OCI-LY7 (cell line): ENCODE data around the gene EGFR. TPM values are rescaled to one million over a fixed set of nuclear protein-coding genes. Genes with fewer than 3 reads are reported as not detected.

Experiments used
- BruUV-seq: library from RNA; stranded (reverse); fragments of 400-500 nt; replicated peaks from 2 replicates; lab custom pipeline; 2021; lab: Mats Ljungman, UMichigan
- CTCF ChIA-PET: fragments of 300-600 bp; sonication (Branson Sonifier 250); formaldehyde crosslinking; loops from one replicate; lab custom pipeline; 2022; ENCODE audit warnings: antibody characterized with exemption; ENCODE audit not compliant: unreplicated experiment; lab: Charles Lee
- POLR2A ChIA-PET: fragments of 300-600 bp; sonication (Branson Sonifier 250); formaldehyde crosslinking; loops from one replicate; lab custom pipeline; 2022; ENCODE audit warnings: antibody characterized with exemption; lab: Charles Lee
- DNase-seq: peaks from one replicate; pipeline ENCODE4 v3.0.0-alpha.2; 2015; ENCODE audit warnings: low spot score
- H2AFZ ChIP-seq: fragments of 200-600 bp; sonication (generic), shearing (Covaris generic); 2 replicates; pipeline ENCODE4 v1.6.1; 2014; ENCODE audit warnings: mild to moderate bottlenecking, antibody characterized with exemption, low read length, moderate library complexity
- H3K27ac ChIP-seq: fragments of 200-600 bp; sonication (generic); 2 replicates; pipeline ENCODE4 v1.5.1; 2014; ENCODE audit warnings: mixed run types, low read depth, mild to moderate bottlenecking, moderate library complexity, low read length, inconsistent platforms; ENCODE audit not compliant: poor library complexity, severe bottlenecking
- H3K36me3 ChIP-seq: fragments of 200-600 bp; sonication (generic); 2 replicates; pipeline ENCODE4 v1.6.1; 2014; ENCODE audit warnings: mild to moderate bottlenecking, antibody characterized with exemption, low read length, moderate library complexity, mixed read lengths; ENCODE audit not compliant: insufficient read depth
- H3K4me1 ChIP-seq: fragments of 200-600 bp; sonication (generic); 2 replicates; pipeline ENCODE4 v1.5.1; 2014; ENCODE audit warnings: mild to moderate bottlenecking, low read length; ENCODE audit not compliant: insufficient read depth, poor library complexity, severe bottlenecking
- H3K4me2 ChIP-seq: fragments of 200-600 bp; sonication (generic); 2 replicates; pipeline ENCODE4 v1.6.1; 2014; ENCODE audit warnings: mild to moderate bottlenecking, low read length
- H3K4me3 ChIP-seq: fragments of 200-600 bp; sonication (generic); 2 replicates; pipeline ENCODE4 v1.5.1; 2014; ENCODE audit warnings: mild to moderate bottlenecking, low read depth, low read length; ENCODE audit not compliant: poor library complexity, severe bottlenecking
- H3K79me2 ChIP-seq: fragments of 200-600 bp; sonication (generic); 2 replicates; pipeline ENCODE4 v1.6.1; 2016; ENCODE audit warnings: low read depth, mild to moderate bottlenecking, low read length, moderate library complexity, mixed read lengths; ENCODE audit not compliant: insufficient read depth
- H3K9me2 ChIP-seq: fragments of 200-600 bp; sonication (generic); 2 replicates; pipeline ENCODE4 v1.6.1; 2016; ENCODE audit warnings: mild to moderate bottlenecking, low read length, mixed read lengths; ENCODE audit not compliant: insufficient read depth
- H3K9me3 ChIP-seq: fragments of 200-600 bp; sonication (generic); 2 replicates; pipeline ENCODE4 v1.6.1; 2014; ENCODE audit warnings: mild to moderate bottlenecking, mixed run types, low read length, mixed read lengths
- H4K20me1 ChIP-seq: fragments of 200-600 bp; sonication (generic); 2 replicates; pipeline ENCODE4 v1.6.1; 2014; ENCODE audit warnings: mild to moderate bottlenecking, antibody characterized with exemption, low read length, moderate library complexity, mixed read lengths; ENCODE audit not compliant: insufficient read depth
- EZH2phosphoT487 ChIP-seq: fragments of 200-600 bp; sonication (generic); IDR thresholded peaks from 2 replicates; pipeline ENCODE4 v1.6.1; 2018; ENCODE audit warnings: low read depth, borderline replicate concordance, mild to moderate bottlenecking, mixed run types, antibody characterized with exemption, low read length, moderate library complexity, mixed read lengths
- intact Hi-C: fragments of 100-400 bp; cut with micrococcal nuclease; formaldehyde crosslinking; loops from one replicate; pipeline ENCODE4 v1.10.0; 2022; ENCODE audit not compliant: unreplicated experiment
- total RNA-seq, 2 experiments: library from RNA; depleted of rRNA in 1 of 2; stranded (reverse); fragments of >200 nt in 1 of 2; shearing (Covaris generic) in 1 of 2; gene quantifications; 2 replicates each; pipeline ENCODE4 v1.2.3, GENCODE V29; 2014 to 2022
- TF ChIP-seq, protein P1 (sequence below): fragments of 200-600 bp; sonication (generic); conservative IDR thresholded peaks from 2 replicates; pipeline ENCODE4 v1.5.1; 2014; ENCODE audit warnings: mild to moderate bottlenecking, antibody characterized with exemption, low read length, moderate library complexity, mixed read lengths

Gene EGFR
- total RNA-seq, 2 experiments from 2014 or later = 0.27 TPM; not detected in 1

DNA sequence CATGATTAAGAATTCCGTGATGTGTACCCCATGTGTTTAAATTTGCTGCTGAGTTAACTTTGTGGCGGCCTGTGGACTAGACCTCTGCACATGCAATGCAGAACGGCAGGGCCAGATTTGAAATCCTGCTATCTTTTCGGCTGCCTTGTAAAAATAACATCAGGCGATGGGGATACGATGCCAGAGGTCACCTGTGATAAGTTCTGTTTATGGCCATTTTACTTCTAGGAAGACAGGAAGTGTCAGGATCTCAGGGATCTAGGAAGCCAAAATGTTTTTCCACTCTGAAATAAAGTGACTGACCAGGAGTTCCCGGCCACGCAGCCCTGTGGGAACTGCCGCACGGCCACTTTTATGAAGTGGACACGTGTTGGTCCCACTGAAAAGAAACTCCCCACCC is 77.5 kb downstream of the EGFR start:
- TF ChIP-seq EZH2phosphoT487 = no peak
- TF ChIP-seq, protein P1, sequence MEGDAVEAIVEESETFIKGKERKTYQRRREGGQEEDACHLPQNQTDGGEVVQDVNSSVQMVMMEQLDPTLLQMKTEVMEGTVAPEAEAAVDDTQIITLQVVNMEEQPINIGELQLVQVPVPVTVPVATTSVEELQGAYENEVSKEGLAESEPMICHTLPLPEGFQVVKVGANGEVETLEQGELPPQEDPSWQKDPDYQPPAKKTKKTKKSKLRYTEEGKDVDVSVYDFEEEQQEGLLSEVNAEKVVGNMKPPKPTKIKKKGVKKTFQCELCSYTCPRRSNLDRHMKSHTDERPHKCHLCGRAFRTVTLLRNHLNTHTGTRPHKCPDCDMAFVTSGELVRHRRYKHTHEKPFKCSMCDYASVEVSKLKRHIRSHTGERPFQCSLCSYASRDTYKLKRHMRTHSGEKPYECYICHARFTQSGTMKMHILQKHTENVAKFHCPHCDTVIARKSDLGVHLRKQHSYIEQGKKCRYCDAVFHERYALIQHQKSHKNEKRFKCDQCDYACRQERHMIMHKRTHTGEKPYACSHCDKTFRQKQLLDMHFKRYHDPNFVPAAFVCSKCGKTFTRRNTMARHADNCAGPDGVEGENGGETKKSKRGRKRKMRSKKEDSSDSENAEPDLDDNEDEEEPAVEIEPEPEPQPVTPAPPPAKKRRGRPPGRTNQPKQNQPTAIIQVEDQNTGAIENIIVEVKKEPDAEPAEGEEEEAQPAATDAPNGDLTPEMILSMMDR = no peak
- no peak overlapping the region for H3K4me2 ChIP-seq
- no peaks in the 10 kb centered on the region for H4K20me1 ChIP-seq
- ChIA-PET CTCF (no interaction called here), POLR2A (no interaction called here)
- no peaks in the 10 kb centered on the region for H3K9me2 ChIP-seq
- intact Hi-C loops = no loop called here
- no peaks in the 10 kb centered on the region for H3K9me3 ChIP-seq
- H3K4me3 ChIP-seq = no peak overlapping the region
- H3K79me2 ChIP-seq = no peaks in the 10 kb centered on the region
- H3K4me1 ChIP-seq = no peaks in the 10 kb centered on the region
- no TSS peak for BruUV-seq
- H2AFZ ChIP-seq = no peak overlapping the region
- H3K36me3 ChIP-seq = no peaks in the 10 kb centered on the region
- no peak for DNase-seq
- no peak overlapping the region for H3K27ac ChIP-seq

DNA sequence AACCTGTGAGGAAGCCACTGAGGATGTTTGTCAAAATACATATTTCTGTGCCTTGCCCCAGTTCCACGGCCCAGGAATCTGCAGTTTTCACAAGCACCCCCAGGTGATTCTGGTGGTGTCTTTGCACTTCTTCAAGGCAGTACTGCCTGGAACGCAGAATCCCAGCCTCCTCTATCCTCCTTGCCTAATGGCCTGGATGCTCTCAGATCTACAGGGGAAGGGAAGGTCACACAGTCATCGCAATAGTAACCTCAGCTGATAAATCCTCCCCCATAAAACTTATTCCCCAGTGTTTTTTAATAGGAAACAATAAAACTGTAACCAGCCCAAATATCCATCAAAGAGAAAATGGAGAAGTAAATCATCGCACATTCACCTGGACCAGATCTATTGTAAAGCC is 78.3 kb downstream of the EGFR start:
- no peaks in the 10 kb centered on the region for H3K9me2 ChIP-seq
- no TSS peak for BruUV-seq
- no peaks in the 10 kb centered on the region for H4K20me1 ChIP-seq
- intact Hi-C loops = no loop called here
- H3K27ac ChIP-seq = no peak overlapping the region
- TF ChIP-seq, protein P1 = no peak
- no peak for TF ChIP-seq EZH2phosphoT487
- H2AFZ ChIP-seq = no peak overlapping the region
- H3K4me1 ChIP-seq = no peaks in the 10 kb centered on the region
- H3K4me2 ChIP-seq = no peak overlapping the region
- POLR2A ChIA-PET = no interaction called here
- no peaks in the 10 kb centered on the region for H3K9me3 ChIP-seq
- CTCF ChIA-PET = no interaction called here
- DNase-seq = no peak
- no peak overlapping the region for H3K4me3 ChIP-seq
- H3K79me2 ChIP-seq = no peaks in the 10 kb centered on the region
- H3K36me3 ChIP-seq = no peaks in the 10 kb centered on the region

DNA sequence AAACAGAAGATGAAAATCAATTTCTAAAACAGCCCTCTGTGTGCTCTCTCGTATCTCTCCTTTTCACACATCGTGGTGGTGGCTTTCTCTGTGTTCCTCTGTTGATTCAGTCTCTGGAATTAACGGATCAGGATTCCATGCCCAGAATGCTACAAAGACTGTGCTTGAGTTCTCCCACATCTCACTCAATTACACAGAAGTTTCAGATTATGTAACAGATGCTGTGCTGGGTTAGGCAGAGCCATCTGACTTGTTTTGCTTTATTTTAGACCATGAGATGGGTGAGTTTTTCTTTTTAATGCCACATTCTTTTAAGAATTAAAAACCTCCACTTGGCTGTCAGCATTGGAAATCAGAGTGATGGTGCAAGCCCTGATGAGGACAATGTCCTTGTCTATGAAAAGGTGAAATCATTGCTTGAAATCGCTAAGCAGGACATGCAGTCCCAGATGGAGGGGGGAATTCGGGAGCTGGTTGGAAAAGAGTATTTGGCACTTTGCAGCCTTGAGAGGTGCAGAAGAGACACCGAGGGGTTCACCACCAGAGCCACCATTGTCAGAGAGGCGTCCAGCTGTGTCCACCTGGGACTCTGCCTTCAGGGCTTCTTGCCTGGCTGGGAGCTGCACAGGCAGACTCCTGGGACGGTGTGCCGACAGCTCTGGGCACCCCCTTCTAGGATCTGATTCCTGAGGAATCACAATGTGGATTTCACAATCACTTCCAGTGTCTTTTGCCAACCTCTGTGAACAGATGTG is 80.4 kb downstream of the EGFR start:
- intact Hi-C loops = no loop called here
- DNase-seq = no peak
- ChIA-PET POLR2A (interaction anchor here (1.1 kb wide), 1 partner anchor 83 kb away, joined by 3 read pairs; no protein-coding TSS in a partner anchor), CTCF (no interaction called here)
- Histone ChIP-seq H3K9me2 (no peaks in the 10 kb centered on the region), H3K27ac (no peak overlapping the region), H3K4me2 (no peak overlapping the region), H4K20me1 (no peaks in the 10 kb centered on the region), H3K4me1 (no peaks in the 10 kb centered on the region), H3K79me2 (no peaks in the 10 kb centered on the region), H3K4me3 (no peak overlapping the region), H3K9me3 (no peaks in the 10 kb centered on the region), H3K36me3 (no peaks in the 10 kb centered on the region), H2AFZ (no peak overlapping the region)
- TF ChIP-seq EZH2phosphoT487 = no peak
- TF ChIP-seq, protein P1 = no peak
- no TSS peak for BruUV-seq
